ENCODE measurements around the gene OLFML2B.

Gene OLFML2B

GRCh38 chr1:162035241-162035640 is 11.6 kb upstream of the OLFML2B start:
- no peak for DNase-seq (ENCODE audit: insufficient read length, low spot score)
- TF ChIP-seq CTCF (IDR thresholded peaks at IDR 0.05; ENCODE audit: insufficient read depth, missing control alignments) = no peak
- no peak for FAIRE-seq

DNA sequence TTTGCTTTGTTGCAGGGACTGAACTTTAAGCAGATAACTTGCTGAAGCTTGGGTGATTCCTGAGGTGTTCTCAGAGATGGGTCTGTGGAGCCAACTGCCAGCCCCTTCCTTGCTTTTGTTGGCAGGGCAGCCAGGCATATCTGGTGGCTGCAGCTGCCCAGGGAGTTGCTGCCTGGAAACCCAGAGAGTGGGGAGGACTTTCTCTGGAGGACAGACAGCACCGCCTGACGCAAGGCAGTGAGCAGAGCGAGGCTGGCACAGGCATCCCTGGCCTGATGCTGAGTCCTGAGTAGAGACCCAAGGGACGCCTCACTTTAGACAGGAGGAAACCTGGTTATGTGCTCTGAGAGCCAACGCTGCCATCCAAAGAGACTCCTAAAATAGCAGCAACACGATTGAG is 9.8 kb upstream of the OLFML2B start:
- FAIRE-seq = no peak
- no peak for TF ChIP-seq CTCF (IDR thresholded peaks at IDR 0.05; ENCODE audit: insufficient read depth, missing control alignments)
- DNase-seq (ENCODE audit: insufficient read length, low spot score) = no peak

DNA sequence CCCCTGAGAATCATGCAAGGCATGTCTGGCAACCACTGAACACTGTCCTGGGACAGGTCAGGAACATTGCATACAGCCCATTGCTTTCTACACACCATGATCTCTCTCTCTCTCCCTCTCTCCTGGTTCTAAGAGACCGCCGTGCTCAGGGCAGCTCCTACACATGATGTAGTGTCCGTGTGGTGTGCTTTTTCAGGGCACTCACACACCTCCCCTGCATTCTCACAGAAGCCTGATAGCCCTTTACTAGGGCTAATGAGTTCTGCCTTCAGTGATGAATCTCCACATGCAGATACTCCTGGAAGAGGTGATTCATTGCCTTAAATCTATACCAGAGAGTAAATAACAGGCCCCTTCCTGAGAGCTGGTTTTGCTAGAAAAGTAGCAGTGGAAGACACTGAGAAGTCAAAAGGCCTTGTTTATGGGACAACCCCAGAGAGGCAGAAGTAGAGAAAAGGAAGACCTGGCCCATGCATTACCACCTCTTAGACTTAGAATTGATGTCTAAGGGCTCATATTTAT is 7.2 kb upstream of the OLFML2B start:
- no peak for FAIRE-seq
- TF ChIP-seq CTCF (IDR thresholded peaks at IDR 0.05; ENCODE audit: insufficient read depth, missing control alignments) = no peak
- DNase-seq (ENCODE audit: insufficient read length, low spot score) = no peak

- no peak for TF ChIP-seq CTCF (IDR thresholded peaks at IDR 0.05; ENCODE audit: insufficient read depth, missing control alignments)
- FAIRE-seq (no peak), DNase-seq (ENCODE audit: insufficient read length, low spot score) (no peak)
Observed at GRCh38 chr1:162029157-162029556, 5.5 kb upstream of the OLFML2B start.

- FAIRE-seq (no peak), DNase-seq (ENCODE audit: insufficient read length, low spot score) (no peak)
- TF ChIP-seq CTCF (IDR thresholded peaks at IDR 0.05; ENCODE audit: insufficient read depth, missing control alignments) = no peak
Observed at GRCh38 chr1:162028726-162029125, 5.1 kb upstream of the OLFML2B start.

GRCh38 chr1:162026881-162027280 is 3.2 kb upstream of the OLFML2B start:
- FAIRE-seq (no peak), DNase-seq (ENCODE audit: insufficient read length, low spot score) (no peak)
- TF ChIP-seq CTCF (IDR thresholded peaks at IDR 0.05; ENCODE audit: insufficient read depth, missing control alignments) = no peak

- DNase-seq (ENCODE audit: insufficient read length, low spot score) (no peak), FAIRE-seq (no peak)
- no peak for TF ChIP-seq CTCF (IDR thresholded peaks at IDR 0.05; ENCODE audit: insufficient read depth, missing control alignments)
Observed at GRCh38 chr1:162025541-162025940, 1.9 kb upstream of the OLFML2B start.
